HL-60/S4 treated with retinoic acid at 250 ng/mL for 4 days and 3 days (cell line): ENCODE results near the gene CCNE1.

Source experiments
- in situ Hi-C: fragments of 300-500 bp; cut with MboI; formaldehyde crosslinking; loops from 2 replicates; pipeline ENCODE4 v1.7.0; 2022; ENCODE audit warnings: low sequenced_read_pairs

Gene CCNE1

GRCh38 chr19:29811125-29812079 lies at the start of gene CCNE1:
CCNE1 (plus strand) TSS chr19:29811991; CDS start chr19:29812556, 565 bp downstream.
- in situ Hi-C loops: no loop called here

GRCh38 chr19:29763196-29763595 lies 48.6 kb upstream of the CCNE1 start:
- in situ Hi-C loops: no loop called here

- in situ Hi-C loops: no loop called here
Observed at GRCh38 chr19:29764361-29764760, 47.4 kb upstream of the CCNE1 start.

DNA sequence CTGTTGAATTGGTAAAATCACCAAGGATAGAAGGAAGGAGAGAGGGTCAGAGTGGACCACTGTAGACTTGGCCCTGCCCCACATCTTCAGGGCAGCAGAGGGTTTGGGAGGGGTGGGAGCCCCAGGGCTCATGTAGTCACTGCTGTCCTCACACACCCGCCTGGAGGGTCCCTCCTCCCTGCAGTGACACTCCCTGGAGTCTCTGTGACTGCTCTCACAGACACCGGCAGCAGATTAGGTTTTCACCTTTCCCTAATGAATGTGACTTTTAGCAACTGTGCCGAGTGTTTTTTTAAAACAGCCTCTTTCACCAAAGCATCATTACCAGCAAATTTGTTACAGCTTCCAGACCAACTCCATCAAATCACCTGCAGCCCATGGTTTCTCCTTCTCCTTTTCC lies 45.7 kb upstream of the CCNE1 start:
- in situ Hi-C loops: no loop called here

GRCh38 chr19:29767039-29767735 lies 44.6 kb upstream of the CCNE1 start:
- in situ Hi-C loops: no loop called here

- in situ Hi-C loops: no loop called here
Observed at GRCh38 chr19:29768166-29768565, 43.6 kb upstream of the CCNE1 start.

- in situ Hi-C loops: no loop called here
Observed at GRCh38 chr19:29769997-29770396, 41.8 kb upstream of the CCNE1 start.

GRCh38 chr19:29770648-29771047 lies 41.1 kb upstream of the CCNE1 start:
- in situ Hi-C loops: no loop called here

DNA sequence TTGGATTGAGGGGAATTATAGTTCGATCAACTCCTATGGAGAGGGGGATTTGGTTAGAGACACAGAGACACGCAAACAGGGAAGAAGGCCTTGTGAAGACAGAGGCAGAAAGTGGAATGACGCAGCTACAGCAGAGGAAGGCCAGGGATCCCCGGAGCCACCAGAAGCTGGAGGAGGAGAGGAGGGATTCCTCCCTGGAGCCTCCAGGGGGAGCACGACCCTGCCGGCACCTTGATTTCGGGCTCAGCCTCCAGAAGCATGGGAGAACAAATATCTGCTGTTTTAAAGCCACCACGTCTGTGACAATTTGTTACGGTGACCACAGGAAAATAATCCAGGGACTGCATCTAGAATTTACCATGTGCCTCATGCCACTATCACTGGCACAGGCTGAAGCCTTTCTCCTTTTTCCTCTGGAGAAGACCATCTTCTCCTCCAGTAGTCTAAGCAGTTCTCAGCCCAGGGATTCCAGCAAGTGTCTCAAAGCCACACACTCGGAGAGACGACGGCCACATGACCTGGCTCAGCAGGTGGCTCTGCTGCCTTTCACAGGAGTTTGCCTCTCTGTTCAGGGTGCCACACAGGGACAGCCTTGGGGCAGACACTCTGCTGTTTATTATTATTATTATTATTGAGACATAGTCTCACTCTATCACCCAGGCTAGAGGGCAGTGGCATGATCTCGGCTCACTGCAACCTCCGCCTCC lies 39.9 kb upstream of the CCNE1 start:
- in situ Hi-C loops: no loop called here

DNA sequence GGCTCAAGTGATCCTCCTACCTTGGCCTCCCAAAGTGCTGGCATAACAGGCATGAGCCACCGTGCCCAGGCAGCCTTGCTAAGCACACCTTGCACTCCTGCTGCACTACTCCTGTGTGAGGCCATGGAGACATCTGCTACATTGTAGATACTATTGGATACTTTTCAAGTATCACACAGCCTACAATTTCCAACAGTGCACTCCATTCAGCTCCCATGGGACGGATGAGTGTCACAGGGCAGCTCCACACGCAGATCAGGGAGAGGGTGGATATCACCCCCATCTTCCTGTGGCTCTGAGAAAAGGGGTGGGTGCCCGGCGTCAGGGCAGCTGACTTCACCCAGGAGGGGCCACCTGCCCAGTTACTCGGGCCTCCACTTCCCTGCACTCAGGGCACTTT lies 39.1 kb upstream of the CCNE1 start:
- in situ Hi-C loops: no loop called here

GRCh38 chr19:29773141-29773540 lies 38.6 kb upstream of the CCNE1 start:
- in situ Hi-C loops: no loop called here

- in situ Hi-C loops: no loop called here
Observed at GRCh38 chr19:29774126-29774525, 37.7 kb upstream of the CCNE1 start.

- in situ Hi-C loops: no loop called here
Observed at GRCh38 chr19:29777781-29778309, 33.9 kb upstream of the CCNE1 start.

DNA sequence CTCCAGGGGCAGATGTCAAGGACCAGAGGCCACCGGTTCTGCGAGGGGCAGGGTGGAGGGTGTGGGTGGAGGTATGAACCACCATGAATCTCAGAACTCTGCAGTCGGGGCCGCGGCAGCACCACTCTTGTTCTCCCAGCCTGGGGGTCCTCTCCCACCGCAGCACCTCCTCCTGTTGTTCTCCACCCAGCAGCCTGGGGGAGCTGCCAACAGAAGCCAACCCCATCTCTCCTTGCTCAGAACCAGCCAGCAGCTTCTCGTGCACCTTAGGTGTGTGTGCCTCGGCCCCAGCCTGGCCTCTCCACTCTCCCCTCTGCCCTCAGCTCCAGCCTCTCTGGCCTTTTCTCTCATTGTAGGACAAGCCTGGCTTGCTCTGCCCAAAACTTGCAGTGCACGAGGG lies 31.9 kb upstream of the CCNE1 start:
- in situ Hi-C loops: no loop called here

- in situ Hi-C loops: no loop called here
Observed at GRCh38 chr19:29781386-29782259, 30.2 kb upstream of the CCNE1 start.

DNA sequence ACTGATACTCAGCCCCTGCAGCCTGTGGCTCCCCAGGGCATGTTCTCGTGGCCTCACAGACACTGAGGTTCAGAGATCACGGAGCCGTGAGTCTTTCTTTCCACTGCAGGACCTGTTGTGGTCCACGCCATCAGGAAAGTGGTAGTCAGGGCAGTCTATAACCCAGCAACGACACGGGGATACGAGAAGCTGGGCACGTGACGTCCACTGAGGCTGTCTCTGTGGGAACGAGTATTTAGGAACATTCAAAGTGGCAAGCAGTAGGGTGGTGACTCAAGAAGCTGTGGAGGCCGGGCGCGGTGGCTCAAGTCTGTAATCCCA lies 29.6 kb upstream of the CCNE1 start:
- in situ Hi-C loops: no loop called here

- in situ Hi-C loops: no loop called here
Observed at GRCh38 chr19:29783627-29784190, 28.1 kb upstream of the CCNE1 start.

DNA sequence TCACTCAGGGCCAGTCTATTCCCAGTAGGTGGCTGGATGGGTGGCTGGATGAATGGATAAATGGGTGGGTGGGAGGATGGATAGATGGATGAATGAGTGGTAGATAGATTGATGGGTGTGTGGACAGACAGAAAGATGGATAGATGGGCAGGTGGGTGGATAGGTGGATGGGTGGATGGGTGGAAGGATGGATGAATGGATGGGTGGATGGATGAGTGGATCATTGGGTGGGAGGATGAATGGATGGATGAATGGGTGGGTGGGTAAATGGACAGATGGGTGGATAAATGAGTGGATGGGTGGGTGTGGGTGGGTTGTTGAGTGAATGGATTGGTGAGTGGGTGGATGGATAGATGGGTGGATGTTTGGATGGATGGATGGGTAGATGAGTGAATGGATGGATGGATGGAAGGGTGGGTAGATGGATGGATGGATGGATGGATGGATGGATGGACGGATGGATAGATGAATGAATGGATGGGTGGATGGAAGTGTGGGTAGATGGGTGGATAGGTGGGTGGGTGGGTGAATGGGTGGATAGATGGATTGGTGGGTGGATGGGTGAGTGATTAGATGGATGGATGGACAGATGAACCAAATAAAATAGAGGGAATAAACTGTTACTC lies 27.1 kb upstream of the CCNE1 start:
- in situ Hi-C loops: no loop called here

- in situ Hi-C loops: no loop called here
Observed at GRCh38 chr19:29785360-29785759, 26.4 kb upstream of the CCNE1 start.
